Measurements from ENCODE around the gene UAP1.

UAP1 gene

DNA sequence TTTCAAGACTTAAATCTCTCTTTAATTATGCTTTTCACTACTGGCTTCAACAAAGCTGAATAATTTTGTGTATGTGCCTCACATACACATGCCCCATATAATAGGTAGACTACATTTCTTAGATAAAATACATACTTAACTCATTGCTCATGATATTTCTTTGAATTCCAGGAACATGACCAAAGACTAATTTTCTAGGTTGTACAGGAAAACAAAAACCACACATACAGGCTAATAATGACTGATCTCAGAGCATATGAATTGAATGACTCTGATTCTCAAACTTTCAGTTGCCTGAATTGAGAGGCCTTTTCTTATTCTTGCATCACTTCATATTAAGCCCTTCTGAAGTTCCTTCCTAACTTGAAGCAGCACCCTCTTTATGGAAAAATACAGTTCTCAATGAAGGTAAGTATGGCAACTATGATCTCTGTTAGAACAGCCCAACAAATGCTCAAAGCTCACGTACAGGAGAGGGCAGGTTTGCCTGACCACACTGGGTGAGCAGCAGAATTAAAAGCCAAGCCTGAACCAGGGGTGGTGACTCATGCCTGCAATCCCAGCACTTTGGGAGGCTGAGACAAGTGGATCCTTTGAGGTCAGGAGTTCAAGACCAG is 22.6 kb upstream of the UAP1 start:
- Histone ChIP-seq H3K4me1 (ENCODE audit: insufficient read depth, low read length) (no peaks in the 10 kb centered on the region), H3K4me3 (ENCODE audit: low read depth in 1 of 2, low read length in 2 of 2) (no peak overlapping the region), H3K9me3 (ENCODE audit: insufficient read depth, low read length, severe bottlenecking) (no peaks in the 10 kb centered on the region), H4K20me1 (ENCODE audit: insufficient read depth, low read length) (no peaks in the 10 kb centered on the region), H3K9ac (ENCODE audit: low read depth, low read length) (no peak overlapping the region), H3K79me2 (ENCODE audit: insufficient read depth, low read length) (no peaks in the 10 kb centered on the region), H2AFZ (ENCODE audit: low read depth, low read length) (no peak overlapping the region), H3K4me2 (ENCODE audit: insufficient read depth, low read length) (no peak overlapping the region), H3K36me3 (ENCODE audit: insufficient read depth, low read length) (no peaks in the 10 kb centered on the region), H3K27ac (ENCODE audit: low read length) (no peak overlapping the region), H3K27me3 (ENCODE audit: insufficient read depth, low read length, poor library complexity) (no peaks in the 10 kb centered on the region)
- TF ChIP-seq CTCF (IDR thresholded peaks at IDR 0.05; ENCODE audit: borderline replicate concordance, extremely low read depth, low read length, poor library complexity, severe bottlenecking), result no peak
- TF ChIP-seq EZH2 (IDR thresholded peaks at IDR 0.05; ENCODE audit: borderline replicate concordance, low read depth, low read length, severe bottlenecking), result no peak
- no peak for DNase-seq
- peak; percentile 31; the same call in 1 of the 3 replicates for ATAC-seq (ENCODE audit: insufficient read depth, low read depth)

DNA sequence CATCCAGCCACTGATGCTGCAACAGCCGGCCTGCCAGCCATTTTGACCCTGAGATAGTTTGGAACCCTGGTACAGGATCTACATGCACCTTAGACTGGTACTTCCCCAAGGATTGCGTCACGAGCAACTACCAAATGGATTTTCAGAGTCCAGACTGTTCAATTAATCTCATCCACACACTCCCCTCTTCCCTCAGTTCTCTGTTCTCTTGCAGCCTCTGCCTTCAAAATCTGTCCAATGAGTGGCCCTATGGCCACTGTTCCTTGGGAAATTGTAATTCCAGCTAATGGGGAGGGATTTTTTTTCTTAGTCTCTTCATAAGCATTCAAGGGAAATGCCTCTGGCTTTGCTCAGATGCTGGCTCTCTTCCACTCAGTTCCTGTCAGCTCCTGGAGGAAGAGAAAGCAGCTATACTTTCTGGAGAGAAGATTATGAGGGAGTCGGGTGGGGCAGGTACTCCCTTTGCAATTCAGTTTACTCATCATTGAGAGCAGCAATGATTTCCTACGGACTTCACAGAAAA is 19.8 kb upstream of the UAP1 start:
- Histone ChIP-seq H3K79me2 (ENCODE audit: insufficient read depth, low read length) (no peaks in the 10 kb centered on the region), H3K36me3 (ENCODE audit: insufficient read depth, low read length) (no peaks in the 10 kb centered on the region), H2AFZ (ENCODE audit: low read depth, low read length) (no peak overlapping the region), H3K27ac (ENCODE audit: low read length) (no peak overlapping the region), H3K4me2 (ENCODE audit: insufficient read depth, low read length) (no peak overlapping the region), H4K20me1 (ENCODE audit: insufficient read depth, low read length) (no peaks in the 10 kb centered on the region), H3K4me3 (ENCODE audit: low read depth in 1 of 2, low read length in 2 of 2) (no peak overlapping the region), H3K9me3 (ENCODE audit: insufficient read depth, low read length, severe bottlenecking) (no peaks in the 10 kb centered on the region), H3K27me3 (ENCODE audit: insufficient read depth, low read length, poor library complexity) (no peaks in the 10 kb centered on the region), H3K4me1 (ENCODE audit: insufficient read depth, low read length) (no peaks in the 10 kb centered on the region), H3K9ac (ENCODE audit: low read depth, low read length) (no peak overlapping the region)
- ATAC-seq (ENCODE audit: insufficient read depth, low read depth) (no peak), DNase-seq (no peak)
- TF ChIP-seq CTCF (IDR thresholded peaks at IDR 0.05; ENCODE audit: borderline replicate concordance, extremely low read depth, low read length, poor library complexity, severe bottlenecking) (no peak), EZH2 (IDR thresholded peaks at IDR 0.05; ENCODE audit: borderline replicate concordance, low read depth, low read length, severe bottlenecking) (no peak)

DNA sequence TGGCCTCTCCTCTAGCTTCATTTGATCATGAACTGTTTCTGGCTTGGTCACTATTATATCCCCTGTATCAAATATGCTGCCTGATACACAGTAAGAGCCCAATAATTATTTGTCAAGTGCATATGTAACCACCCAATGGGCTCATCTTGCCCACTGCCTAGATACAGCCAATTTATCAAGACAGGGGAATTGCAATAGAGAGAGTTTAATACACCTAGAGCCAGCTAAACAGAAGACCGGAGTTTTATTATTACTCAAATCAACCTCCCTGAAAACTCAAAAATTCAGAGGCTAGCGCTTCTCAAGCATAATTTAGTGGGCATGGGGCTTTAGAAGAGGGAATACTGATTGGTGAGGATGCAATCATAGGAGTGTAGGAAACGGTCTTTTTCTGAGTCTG is 18.3 kb upstream of the UAP1 start:
- no peaks in the 10 kb centered on the region for H3K79me2 ChIP-seq (ENCODE audit: insufficient read depth, low read length)
- no peaks in the 10 kb centered on the region for H4K20me1 ChIP-seq (ENCODE audit: insufficient read depth, low read length)
- TF ChIP-seq CTCF (IDR thresholded peaks at IDR 0.05; ENCODE audit: borderline replicate concordance, extremely low read depth, low read length, poor library complexity, severe bottlenecking), result no peak
- TF ChIP-seq EZH2 (IDR thresholded peaks at IDR 0.05; ENCODE audit: borderline replicate concordance, low read depth, low read length, severe bottlenecking), result no peak
- no peak for DNase-seq
- no peaks in the 10 kb centered on the region for H3K27me3 ChIP-seq (ENCODE audit: insufficient read depth, low read length, poor library complexity)
- no peak for ATAC-seq (ENCODE audit: insufficient read depth, low read depth)
- H2AFZ ChIP-seq (ENCODE audit: low read depth, low read length), result no peak overlapping the region
- H3K36me3 ChIP-seq (ENCODE audit: insufficient read depth, low read length), result no peaks in the 10 kb centered on the region
- no peak overlapping the region for H3K9ac ChIP-seq (ENCODE audit: low read depth, low read length)
- H3K4me3 ChIP-seq (ENCODE audit: low read depth in 1 of 2, low read length in 2 of 2), result no peak overlapping the region
- no peaks in the 10 kb centered on the region for H3K4me1 ChIP-seq (ENCODE audit: insufficient read depth, low read length)
- H3K9me3 ChIP-seq (ENCODE audit: insufficient read depth, low read length, severe bottlenecking), result no peaks in the 10 kb centered on the region
- H3K4me2 ChIP-seq (ENCODE audit: insufficient read depth, low read length), result no peak overlapping the region
- no peak overlapping the region for H3K27ac ChIP-seq (ENCODE audit: low read length)

Data from DND-41 (cell line).